C4-2B (cell line): ENCODE measurements around the gene MAP1A.

Experiments
- H3K27ac ChIP-seq: fragments of 450-650 bp; 2 replicates; pipeline ENCODE4 v1.5.1; 2017
- ZFX ChIP-seq: fragments of 450-650 bp; IDR thresholded peaks from 2 replicates; pipeline ENCODE4 v1.6.1; 2017
- TF ChIP-seq, protein P1 (sequence below): fragments of 450-650 bp; conservative IDR thresholded peaks from 2 replicates; pipeline ENCODE4 v1.5.1; 2017; ENCODE audit warnings: mild to moderate bottlenecking

Gene MAP1A

GRCh38 chr15:43488790-43489189 is 28.6 kb upstream of the MAP1A start:
- TF ChIP-seq, protein P1, sequence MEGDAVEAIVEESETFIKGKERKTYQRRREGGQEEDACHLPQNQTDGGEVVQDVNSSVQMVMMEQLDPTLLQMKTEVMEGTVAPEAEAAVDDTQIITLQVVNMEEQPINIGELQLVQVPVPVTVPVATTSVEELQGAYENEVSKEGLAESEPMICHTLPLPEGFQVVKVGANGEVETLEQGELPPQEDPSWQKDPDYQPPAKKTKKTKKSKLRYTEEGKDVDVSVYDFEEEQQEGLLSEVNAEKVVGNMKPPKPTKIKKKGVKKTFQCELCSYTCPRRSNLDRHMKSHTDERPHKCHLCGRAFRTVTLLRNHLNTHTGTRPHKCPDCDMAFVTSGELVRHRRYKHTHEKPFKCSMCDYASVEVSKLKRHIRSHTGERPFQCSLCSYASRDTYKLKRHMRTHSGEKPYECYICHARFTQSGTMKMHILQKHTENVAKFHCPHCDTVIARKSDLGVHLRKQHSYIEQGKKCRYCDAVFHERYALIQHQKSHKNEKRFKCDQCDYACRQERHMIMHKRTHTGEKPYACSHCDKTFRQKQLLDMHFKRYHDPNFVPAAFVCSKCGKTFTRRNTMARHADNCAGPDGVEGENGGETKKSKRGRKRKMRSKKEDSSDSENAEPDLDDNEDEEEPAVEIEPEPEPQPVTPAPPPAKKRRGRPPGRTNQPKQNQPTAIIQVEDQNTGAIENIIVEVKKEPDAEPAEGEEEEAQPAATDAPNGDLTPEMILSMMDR, result no peak
- no peak for TF ChIP-seq ZFX
- H3K27ac ChIP-seq, result no peak overlapping the region

- H3K27ac ChIP-seq, result no peak overlapping the region
- TF ChIP-seq, protein P1, result no peak
- no peak for TF ChIP-seq ZFX
These were observed 28.2 kb upstream of the MAP1A start for GRCh38 chr15:43489191-43489590.

GRCh38 chr15:43492266-43492665 is 25.1 kb upstream of the MAP1A start:
- no peak for TF ChIP-seq ZFX
- TF ChIP-seq, protein P1, result no peak
- peak overlapping the region; percentile 68 for H3K27ac ChIP-seq

DNA sequence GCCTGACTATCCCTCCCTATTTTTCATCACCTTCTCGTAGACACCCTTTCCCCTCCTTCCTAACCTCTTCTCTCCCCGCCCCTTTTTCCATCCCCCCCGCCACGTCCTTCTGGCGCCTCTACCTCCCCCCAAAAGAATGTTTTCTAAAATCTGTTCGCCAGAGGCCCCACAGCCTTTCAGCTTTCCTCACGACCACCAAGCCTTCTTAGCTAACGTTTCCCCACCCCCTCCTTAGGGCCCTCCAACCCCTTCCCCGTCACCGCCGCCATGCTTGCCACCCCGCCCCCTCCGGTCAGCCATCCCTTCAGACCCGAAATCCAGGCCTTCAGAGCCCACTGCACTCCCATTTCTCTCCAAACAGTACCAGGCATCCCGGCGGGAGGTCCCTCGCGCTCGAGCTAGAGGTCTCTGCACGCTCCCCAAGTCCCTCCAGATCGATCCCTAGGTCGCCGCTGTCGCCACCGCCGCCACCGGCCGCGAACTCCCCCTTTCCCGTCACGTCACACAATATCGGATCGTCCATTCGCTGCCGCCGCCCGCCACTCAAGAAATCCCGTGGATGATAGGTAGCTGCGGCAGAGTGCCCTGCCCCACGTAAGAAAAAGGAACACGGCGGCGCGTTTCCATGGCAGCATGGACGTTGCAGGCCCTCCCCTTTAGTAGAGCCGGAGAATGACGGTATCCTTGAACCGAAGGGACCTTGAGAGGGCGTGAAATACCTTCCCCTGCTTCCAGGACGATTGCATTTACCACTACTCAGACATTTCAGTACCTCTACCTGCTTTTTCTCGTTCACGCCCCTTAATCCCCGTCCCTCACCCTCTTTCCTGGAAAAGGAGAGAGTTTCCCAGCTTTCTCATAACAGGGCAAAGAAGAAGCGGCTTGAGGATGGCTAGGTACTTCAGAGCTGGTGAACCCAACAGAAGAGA is 24.5 kb upstream of the MAP1A start, which contains the start of gene TP53BP1:
TSS of gene TP53BP1 (minus strand) at position 484 of the 929 bp plus-strand sequence. CDS start at position 371, 113 bp downstream.
- TF ChIP-seq, protein P1, result no peak
- TF ChIP-seq ZFX, result no peak
- peak within 1 kb of the TSS; percentile 68 for H3K27ac ChIP-seq

DNA sequence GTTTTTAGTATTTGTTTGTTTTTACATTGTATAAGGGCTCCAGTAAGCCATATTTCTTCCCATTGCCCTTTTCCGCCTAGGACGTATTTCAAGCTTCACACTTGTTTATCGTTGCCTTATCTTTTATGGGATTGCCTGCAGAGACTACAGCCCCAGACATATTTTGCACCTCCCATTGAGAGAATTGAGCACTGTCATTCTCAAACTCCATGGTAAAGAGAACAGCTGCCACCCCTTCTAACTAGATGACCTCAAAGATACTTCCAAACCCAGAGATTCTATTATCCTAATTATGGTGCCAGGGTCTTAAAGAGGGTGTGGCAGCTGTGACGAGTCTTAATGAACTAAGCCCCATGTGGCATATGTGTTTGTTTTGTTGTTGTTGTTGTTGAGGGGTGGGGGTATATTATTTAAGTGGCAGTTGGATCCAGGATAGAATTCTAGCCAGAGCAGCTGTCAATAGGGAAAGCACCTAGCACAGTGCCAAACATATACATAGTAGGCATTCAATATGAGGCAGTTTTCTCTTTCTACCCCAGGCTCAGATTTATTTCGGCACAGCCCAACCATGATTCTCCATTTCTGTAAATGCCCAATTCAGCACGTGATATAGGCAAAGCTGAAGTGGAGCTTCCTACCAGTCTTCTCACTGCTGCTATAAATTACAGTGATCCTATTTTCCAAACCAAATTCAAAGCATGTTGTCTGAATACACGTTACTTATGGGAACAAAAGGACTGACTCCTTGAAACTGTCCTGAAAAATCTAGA is 23.5 kb upstream of the MAP1A start:
- peak overlapping the region; percentile 68; the same call in 1 of the 2 replicates for H3K27ac ChIP-seq
- TF ChIP-seq, protein P1, result no peak
- no peak for TF ChIP-seq ZFX

DNA sequence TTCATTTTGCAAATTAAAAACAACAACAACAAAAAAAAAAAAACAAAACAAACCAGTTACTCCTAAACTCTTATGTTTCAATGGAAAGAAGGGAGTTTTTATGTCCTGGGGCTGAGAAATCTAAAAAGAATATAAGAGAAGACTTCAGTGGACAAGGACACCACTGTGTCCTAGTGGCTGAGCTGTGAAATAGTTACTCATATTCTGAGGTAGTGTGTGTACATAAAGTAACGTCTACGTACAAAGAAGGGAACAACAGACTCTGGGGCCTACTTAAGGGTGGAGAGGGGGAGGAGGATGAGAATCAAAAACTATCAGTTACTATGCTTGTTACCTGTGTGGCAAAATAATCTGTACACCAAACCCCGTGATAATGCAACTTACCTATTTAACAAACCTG is 18.4 kb upstream of the MAP1A start:
- TF ChIP-seq, protein P1, result no peak
- TF ChIP-seq ZFX, result no peak
- no peak overlapping the region for H3K27ac ChIP-seq

DNA sequence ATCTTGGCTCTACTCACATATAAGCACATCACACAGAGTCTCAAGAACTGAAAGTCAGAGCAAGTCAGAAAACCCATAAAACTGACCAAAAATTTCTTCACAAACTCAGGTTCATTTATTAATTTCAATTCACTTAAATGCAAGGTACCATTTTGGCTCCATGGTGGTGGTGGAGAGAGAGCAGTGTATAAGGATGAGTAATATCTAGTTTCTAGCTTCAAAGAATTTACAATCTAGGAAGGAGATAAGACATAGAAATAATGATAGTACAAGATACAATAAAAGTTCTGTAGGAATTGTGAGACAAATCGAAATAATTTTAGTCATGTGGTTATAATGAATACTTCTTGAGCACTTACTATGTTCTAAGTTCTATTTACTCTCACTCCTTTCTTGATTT is 17.8 kb upstream of the MAP1A start:
- no peak overlapping the region for H3K27ac ChIP-seq
- TF ChIP-seq, protein P1, result no peak
- TF ChIP-seq ZFX, result no peak
